PC-9 (cell line): Measurements from ENCODE around the gene OR2AP1. TPM values are rescaled to one million over a fixed set of nuclear protein-coding genes. Genes with fewer than 3 reads are reported as not detected.
"Not testable (repeated sequence)": the region's sequence is repeated elsewhere in the genome, so short reads cannot be mapped to it uniquely, and the experiment has no call there.

Experiments used
- BruUV-seq: library from RNA; stranded (reverse); fragments of 400-500 nt; replicated peaks from 2 replicates; lab custom pipeline; 2021; lab: Mats Ljungman, UMichigan
- CTCF ChIA-PET: fragments of 300-600 bp; sonication (Branson Sonifier 250); formaldehyde crosslinking; loops from one replicate; lab custom pipeline; 2022; ENCODE audit warnings: antibody characterized with exemption; lab: Charles Lee
- POLR2A ChIA-PET: fragments of 300-600 bp; sonication (Branson Sonifier 250); formaldehyde crosslinking; loops from one replicate; lab custom pipeline; 2022; ENCODE audit warnings: antibody characterized with exemption; ENCODE audit not compliant: unreplicated experiment; lab: Charles Lee
- DNase-seq, 2 experiments: peaks; one replicate each; pipeline versions ENCODE4 v3.0.0 to v3.0.0-alpha.2; 2015 to 2022; ENCODE audit warnings: mixed read lengths in 1 of 2
- H2AFZ ChIP-seq: fragments of 200-600 bp; sonication (generic); 2 replicates; pipeline ENCODE4 v1.8.1; 2017; ENCODE audit warnings: antibody characterized with exemption
- H3F3A ChIP-seq: fragments of 200-600 bp; sonication (generic); 2 replicates; pipeline ENCODE4 v1.8.1; 2017; ENCODE audit warnings: antibody characterized with exemption, mild to moderate bottlenecking, low read depth; ENCODE audit not compliant: insufficient read depth
- H3K27ac ChIP-seq: fragments of 200-600 bp; sonication (generic); 2 replicates; pipeline ENCODE4 v1.6.1; 2016; ENCODE audit warnings: mixed run types
- H3K27me3 ChIP-seq: fragments of 200-600 bp; sonication (generic); 2 replicates; pipeline ENCODE4 v1.6.1; 2016; ENCODE audit warnings: low read depth, mixed run types; ENCODE audit not compliant: insufficient read depth
- H3K36me3 ChIP-seq: fragments of 200-600 bp; sonication (generic); 2 replicates; pipeline ENCODE4 v1.6.1; 2016; ENCODE audit warnings: low read depth, mixed run types
- H3K4me1 ChIP-seq: fragments of 200-600 bp; sonication (generic); replicated peaks from 2 replicates; pipeline ENCODE4 v1.6.1; 2016; ENCODE audit warnings: mixed run types; ENCODE audit not compliant: insufficient read depth
- H3K4me2 ChIP-seq: fragments of 200-600 bp; sonication (generic); 2 replicates; pipeline ENCODE4 v1.6.1; 2017; ENCODE audit warnings: mixed run types
- H3K4me3 ChIP-seq: fragments of 200-600 bp; sonication (generic); 2 replicates; pipeline ENCODE4 v1.6.1; 2016; ENCODE audit warnings: mixed run types
- H3K79me2 ChIP-seq: fragments of 200-600 bp; sonication (generic); 2 replicates; pipeline ENCODE4 v1.6.1; 2017; ENCODE audit warnings: low read depth, mixed run types
- H3K9me2 ChIP-seq: fragments of 200-600 bp; sonication (generic); 2 replicates; pipeline ENCODE4 v1.8.1; 2017; ENCODE audit warnings: mild to moderate bottlenecking; ENCODE audit not compliant: insufficient read depth
- H3K9me3 ChIP-seq: fragments of 200-600 bp; sonication (generic); 2 replicates; pipeline ENCODE4 v1.8.1; 2016; ENCODE audit warnings: low read depth; ENCODE audit not compliant: insufficient read depth
- H4K20me1 ChIP-seq: fragments of 200-600 bp; sonication (generic); 2 replicates; pipeline ENCODE4 v1.8.1; 2017; ENCODE audit not compliant: insufficient read depth
- EZH2 ChIP-seq: fragments of 200-600 bp; sonication (generic); IDR thresholded peaks from 2 replicates; pipeline ENCODE4 v1.8.0; 2017; ENCODE audit warnings: antibody characterized with exemption, low read depth
- intact Hi-C: fragments of 100-400 bp; cut with micrococcal nuclease; formaldehyde crosslinking; loops from one replicate; pipeline ENCODE4 v1.10.0; 2022; ENCODE audit not compliant: unreplicated experiment
- total RNA-seq: library from RNA; stranded (reverse); gene quantifications from 2 replicates; pipeline ENCODE4 v1.2.3, GENCODE V29; 2021
- TF ChIP-seq, protein P1 (sequence below): fragments of 200-600 bp; sonication (generic); conservative IDR thresholded peaks from 2 replicates; pipeline ENCODE4 v1.6.1; 2017; ENCODE audit warnings: mixed run types, antibody characterized with exemption, mild to moderate bottlenecking, moderate library complexity

OR2AP1 gene
- total RNA-seq, 1 experiment from 2014 or later, result not detected

GRCh38 chr12:55554296-55554695 lies 18.0 kb upstream of the OR2AP1 start:
- TF ChIP-seq EZH2, result no peak
- TF ChIP-seq, protein P1, sequence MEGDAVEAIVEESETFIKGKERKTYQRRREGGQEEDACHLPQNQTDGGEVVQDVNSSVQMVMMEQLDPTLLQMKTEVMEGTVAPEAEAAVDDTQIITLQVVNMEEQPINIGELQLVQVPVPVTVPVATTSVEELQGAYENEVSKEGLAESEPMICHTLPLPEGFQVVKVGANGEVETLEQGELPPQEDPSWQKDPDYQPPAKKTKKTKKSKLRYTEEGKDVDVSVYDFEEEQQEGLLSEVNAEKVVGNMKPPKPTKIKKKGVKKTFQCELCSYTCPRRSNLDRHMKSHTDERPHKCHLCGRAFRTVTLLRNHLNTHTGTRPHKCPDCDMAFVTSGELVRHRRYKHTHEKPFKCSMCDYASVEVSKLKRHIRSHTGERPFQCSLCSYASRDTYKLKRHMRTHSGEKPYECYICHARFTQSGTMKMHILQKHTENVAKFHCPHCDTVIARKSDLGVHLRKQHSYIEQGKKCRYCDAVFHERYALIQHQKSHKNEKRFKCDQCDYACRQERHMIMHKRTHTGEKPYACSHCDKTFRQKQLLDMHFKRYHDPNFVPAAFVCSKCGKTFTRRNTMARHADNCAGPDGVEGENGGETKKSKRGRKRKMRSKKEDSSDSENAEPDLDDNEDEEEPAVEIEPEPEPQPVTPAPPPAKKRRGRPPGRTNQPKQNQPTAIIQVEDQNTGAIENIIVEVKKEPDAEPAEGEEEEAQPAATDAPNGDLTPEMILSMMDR, result no peak
- ChIA-PET CTCF (no interaction called here), POLR2A (no interaction called here)
- Histone ChIP-seq H3K36me3 (no peaks in the 10 kb centered on the region), H4K20me1 (no peaks in the 10 kb centered on the region), H3K4me2 (no peak overlapping the region), H3K79me2 (no peaks in the 10 kb centered on the region), H3F3A (no peaks in the 10 kb centered on the region), H2AFZ (no peak overlapping the region), H3K27ac (no peak overlapping the region), H3K9me2 (no peaks in the 10 kb centered on the region), H3K9me3 (no peaks in the 10 kb centered on the region), H3K4me3 (no peak overlapping the region), H3K27me3 (no peaks in the 10 kb centered on the region), H3K4me1 (no peaks in the 10 kb centered on the region)
- intact Hi-C loops, result no loop called here
- BruUV-seq, result no TSS peak
- no peak for DNase-seq

DNA sequence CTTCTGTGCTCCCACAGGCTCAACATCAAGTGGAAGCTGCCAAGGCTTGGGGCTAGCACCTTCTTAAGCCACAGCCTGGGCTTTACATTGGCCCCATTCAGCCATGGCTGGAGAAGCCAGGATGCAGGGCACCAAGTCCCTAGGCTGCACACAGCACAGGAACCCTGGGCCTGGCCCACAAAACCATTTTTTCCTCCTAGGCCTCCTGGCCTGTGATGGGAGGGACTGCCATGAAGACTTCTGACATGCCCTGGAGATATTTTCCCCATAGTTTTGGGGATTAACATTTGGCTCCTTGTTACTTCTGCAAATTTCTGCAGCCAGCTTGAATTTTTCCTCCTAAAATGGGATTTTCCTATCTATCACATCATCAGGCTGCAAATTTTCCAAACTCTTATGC lies 2.2 kb upstream of the OR2AP1 start:
- POLR2A ChIA-PET, intact Hi-C loops, BruUV-seq: not testable (repeated sequence)

DNA sequence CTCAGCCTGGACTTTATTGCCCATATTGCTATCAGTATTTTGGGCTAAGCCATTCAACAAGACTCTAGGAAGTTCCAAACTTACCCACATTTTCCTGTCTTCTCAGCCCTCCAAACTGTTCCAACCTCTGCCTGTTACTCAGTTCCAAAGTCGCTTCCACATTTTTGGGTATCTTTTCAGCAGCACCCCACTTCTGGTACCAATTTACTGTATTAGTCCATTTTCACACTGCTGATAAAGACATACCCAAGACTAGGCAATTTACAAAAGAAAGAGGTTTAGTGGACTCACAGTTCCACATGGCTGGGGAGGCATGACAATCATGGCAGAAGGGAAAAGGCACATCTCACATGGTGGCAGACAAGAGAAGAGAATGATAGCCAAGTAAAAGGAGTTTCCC lies 1.6 kb upstream of the OR2AP1 start:
- POLR2A ChIA-PET, H3K9me3 ChIP-seq, H2AFZ ChIP-seq, H3K4me3 ChIP-seq, H3K27me3 ChIP-seq, CTCF ChIA-PET, DNase-seq, H3K27ac ChIP-seq, H3F3A ChIP-seq, intact Hi-C loops, H3K4me2 ChIP-seq, H3K4me1 ChIP-seq, BruUV-seq, H3K79me2 ChIP-seq, H4K20me1 ChIP-seq, H3K9me2 ChIP-seq, H3K36me3 ChIP-seq: not testable (repeated sequence)

More for the DNA sequence above, 2.2 kb upstream of the OR2AP1 start:
- H3K27ac ChIP-seq, H3K9me3 ChIP-seq, CTCF ChIA-PET, H3K36me3 ChIP-seq, H3K9me2 ChIP-seq, H2AFZ ChIP-seq, DNase-seq, H3K79me2 ChIP-seq, H3K27me3 ChIP-seq, H4K20me1 ChIP-seq, H3F3A ChIP-seq, H3K4me2 ChIP-seq, H3K4me1 ChIP-seq, H3K4me3 ChIP-seq: not testable (repeated sequence)

DNA sequence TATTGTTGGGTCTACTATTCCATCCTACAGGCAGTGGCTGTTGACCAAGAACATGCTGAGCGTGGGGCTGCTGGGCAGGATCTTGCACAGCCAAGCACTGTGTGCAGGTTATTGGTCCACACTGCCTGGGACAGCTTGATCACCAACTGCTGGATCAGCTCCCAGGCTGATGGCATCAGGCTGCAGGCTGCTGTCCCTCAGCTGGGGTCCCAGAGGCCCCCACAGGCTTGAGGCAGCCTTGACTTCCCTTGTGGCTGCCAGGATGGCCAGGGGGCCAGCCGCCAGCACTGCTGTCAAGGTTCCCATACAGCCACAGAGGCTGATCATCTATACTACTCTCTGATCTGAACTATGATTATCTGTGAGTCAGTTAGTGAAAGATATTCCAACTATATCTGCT lies 9.8 kb downstream of the OR2AP1 start:
- no peaks in the 10 kb centered on the region for H3K79me2 ChIP-seq
- DNase-seq, result no peak
- H3K9me3 ChIP-seq, result no peaks in the 10 kb centered on the region
- H2AFZ ChIP-seq, result no peak overlapping the region
- no peak for TF ChIP-seq EZH2
- TF ChIP-seq, protein P1, result no peak
- no peaks in the 10 kb centered on the region for H3K27me3 ChIP-seq
- no peak overlapping the region for H3K4me3 ChIP-seq
- no peaks in the 10 kb centered on the region for H3K4me1 ChIP-seq
- no peaks in the 10 kb centered on the region for H3K9me2 ChIP-seq
- no peak overlapping the region for H3K27ac ChIP-seq
- no peaks in the 10 kb centered on the region for H3K36me3 ChIP-seq
- no peaks in the 10 kb centered on the region for H3F3A ChIP-seq
- intact Hi-C loops, result no loop called here
- no peak overlapping the region for H3K4me2 ChIP-seq
- BruUV-seq, result no TSS peak
- ChIA-PET CTCF (no interaction called here), POLR2A (no interaction called here)
- H4K20me1 ChIP-seq, result no peaks in the 10 kb centered on the region
